22Rv1 (cell line): ENCODE measurements around the gene PLXNA4.

Experiments used
- ZFX ChIP-seq: fragments of 450-650 bp; IDR thresholded peaks from 2 replicates; pipeline ENCODE4 v1.6.1; 2017; ENCODE audit warnings: antibody characterized with exemption, borderline replicate concordance
- TF ChIP-seq, protein P1 (sequence below): fragments of 450-650 bp; IDR thresholded peaks from 2 replicates; pipeline ENCODE4 v1.5.1; 2017; ENCODE audit warnings: mild to moderate bottlenecking

DNA sequence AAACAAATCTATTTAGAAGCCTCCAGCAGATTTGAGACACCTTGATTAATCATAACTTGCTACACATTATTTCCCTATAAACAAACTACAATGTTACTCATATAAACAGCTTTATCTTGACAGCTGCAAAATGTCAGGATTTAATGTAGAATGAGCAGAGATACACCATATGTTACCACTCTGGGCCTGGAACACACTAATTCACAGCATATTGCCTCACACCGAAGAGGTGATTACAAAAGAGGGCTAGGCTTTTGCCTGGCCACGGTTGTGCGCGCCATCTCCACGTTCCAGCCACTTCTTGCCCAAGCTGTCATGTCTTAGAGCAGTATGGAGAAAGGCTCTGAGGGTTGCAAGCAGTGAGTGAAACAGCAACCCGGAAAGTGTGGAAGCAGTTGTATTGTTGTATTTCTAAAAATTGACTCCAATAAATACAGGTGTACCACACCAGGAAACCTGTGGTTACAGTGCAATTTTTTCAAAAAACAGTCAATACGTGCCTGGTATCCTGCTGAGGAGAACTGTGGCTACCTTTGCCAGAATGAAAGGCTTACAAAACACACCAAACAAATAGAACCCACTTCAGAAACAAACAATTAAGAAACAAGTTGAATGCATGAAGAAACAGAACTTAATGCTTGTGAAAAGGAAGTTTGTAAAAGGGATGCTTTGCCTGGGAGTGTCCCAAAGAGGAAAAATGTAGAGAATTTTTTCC, 498.1 kb downstream of the PLXNA4 start:
- TF ChIP-seq, protein P1, sequence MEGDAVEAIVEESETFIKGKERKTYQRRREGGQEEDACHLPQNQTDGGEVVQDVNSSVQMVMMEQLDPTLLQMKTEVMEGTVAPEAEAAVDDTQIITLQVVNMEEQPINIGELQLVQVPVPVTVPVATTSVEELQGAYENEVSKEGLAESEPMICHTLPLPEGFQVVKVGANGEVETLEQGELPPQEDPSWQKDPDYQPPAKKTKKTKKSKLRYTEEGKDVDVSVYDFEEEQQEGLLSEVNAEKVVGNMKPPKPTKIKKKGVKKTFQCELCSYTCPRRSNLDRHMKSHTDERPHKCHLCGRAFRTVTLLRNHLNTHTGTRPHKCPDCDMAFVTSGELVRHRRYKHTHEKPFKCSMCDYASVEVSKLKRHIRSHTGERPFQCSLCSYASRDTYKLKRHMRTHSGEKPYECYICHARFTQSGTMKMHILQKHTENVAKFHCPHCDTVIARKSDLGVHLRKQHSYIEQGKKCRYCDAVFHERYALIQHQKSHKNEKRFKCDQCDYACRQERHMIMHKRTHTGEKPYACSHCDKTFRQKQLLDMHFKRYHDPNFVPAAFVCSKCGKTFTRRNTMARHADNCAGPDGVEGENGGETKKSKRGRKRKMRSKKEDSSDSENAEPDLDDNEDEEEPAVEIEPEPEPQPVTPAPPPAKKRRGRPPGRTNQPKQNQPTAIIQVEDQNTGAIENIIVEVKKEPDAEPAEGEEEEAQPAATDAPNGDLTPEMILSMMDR, result no peak
- TF ChIP-seq ZFX, result no peak
